Non-pigmented ciliary epithelial cell (primary cell): ENCODE results near the gene PPP1R13B.

Experiments
- DNase-seq: peaks from one replicate; pipeline ENCODE4 v3.0.0-alpha.2; 2010; ENCODE audit warnings: low read depth

PPP1R13B gene

GRCh38 chr14:103742499-103743255 lies 104.7 kb downstream of the PPP1R13B start:
- DNase-seq = no peak

GRCh38 chr14:103741876-103742275 lies 105.5 kb downstream of the PPP1R13B start:
- no peak for DNase-seq

GRCh38 chr14:103740991-103741689 lies 106.2 kb downstream of the PPP1R13B start:
- no peak for DNase-seq

- DNase-seq = no peak
These were observed 107.4 kb downstream of the PPP1R13B start for GRCh38 chr14:103739793-103740501.

GRCh38 chr14:103739466-103739792 lies 107.9 kb downstream of the PPP1R13B start:
- no peak for DNase-seq

GRCh38 chr14:103738701-103739451 lies 108.5 kb downstream of the PPP1R13B start:
- no peak for DNase-seq

- DNase-seq = no peak
These were observed 109.2 kb downstream of the PPP1R13B start for GRCh38 chr14:103738166-103738565.

- DNase-seq = no peak
These were observed 109.8 kb downstream of the PPP1R13B start for GRCh38 chr14:103737432-103738045.

- DNase-seq = no peak
These were observed 110.6 kb downstream of the PPP1R13B start for GRCh38 chr14:103736546-103737431.

- DNase-seq = no peak
These were observed 111.4 kb downstream of the PPP1R13B start for GRCh38 chr14:103735815-103736545.

- no peak for DNase-seq
These were observed 111.9 kb downstream of the PPP1R13B start for GRCh38 chr14:103735439-103735814.

- DNase-seq = no peak
These were observed 112.4 kb downstream of the PPP1R13B start for GRCh38 chr14:103735022-103735421.

- no peak for DNase-seq
These were observed 113.1 kb downstream of the PPP1R13B start for GRCh38 chr14:103734081-103734888.

GRCh38 chr14:103733651-103734050 lies 113.7 kb downstream of the PPP1R13B start:
- DNase-seq = no peak

GRCh38 chr14:103732868-103733620 lies 114.3 kb downstream of the PPP1R13B start:
- no peak for DNase-seq

GRCh38 chr14:103731916-103732867 lies 115.2 kb downstream of the PPP1R13B start:
- no peak for DNase-seq

GRCh38 chr14:103731481-103731880 lies 115.9 kb downstream of the PPP1R13B start:
- no peak for DNase-seq
